SK-N-MC (cell line): ENCODE results near the gene MED29.
"Not testable (repeated sequence)": the region's sequence is repeated elsewhere in the genome, so short reads cannot be mapped to it uniquely, and the experiment has no call there.

ENCODE experiments used
- DNase-seq: peaks from one replicate; pipeline ENCODE4 v3.0.0-alpha.2; 2011; ENCODE audit warnings: low read depth, low spot score
- H3K27ac ChIP-seq: fragments of 200-600 bp; sonication (generic); 2 replicates; pipeline ENCODE4 v1.5.1; 2016; ENCODE audit warnings: mixed run types
- H3K36me3 ChIP-seq: fragments of 200-600 bp; sonication (generic); 2 replicates; pipeline ENCODE4 v1.6.1; 2017; ENCODE audit warnings: antibody characterized with exemption, low read length, mixed read lengths; ENCODE audit not compliant: insufficient read depth
- H3K4me3 ChIP-seq: fragments of 200-600 bp; sonication (generic); 2 replicates; pipeline ENCODE4 v1.5.1; 2016
- H3K9ac ChIP-seq: fragments of 200-600 bp; sonication (generic); 2 replicates; pipeline ENCODE4 v1.8.0; 2017; ENCODE audit warnings: mixed run types, mixed read lengths; ENCODE audit not compliant: insufficient read length
- H3K9me3 ChIP-seq: fragments of 200-600 bp; sonication (generic); 2 replicates; pipeline ENCODE4 v1.6.1; 2017; ENCODE audit warnings: low read depth, mild to moderate bottlenecking, antibody characterized with exemption, low read length, moderate library complexity, mixed read lengths
- EZH2 ChIP-seq: fragments of 200-600 bp; sonication (generic); IDR thresholded peaks from one replicate; pipeline ENCODE4 v1.6.1; 2017; ENCODE audit warnings: antibody characterized with exemption
- FOXP2 ChIP-seq: optimal IDR thresholded peaks from 2 replicates; pipeline ENCODE3; 2011; ENCODE audit warnings: mild to moderate bottlenecking, moderate library complexity; ENCODE audit not compliant: insufficient read depth; ENCODE audit errors: extremely low read length, control extremely low read depth
- POLR2AphosphoS5 ChIP-seq: IDR thresholded peaks from 2 replicates; pipeline ENCODE4 v1.6.1; 2012; ENCODE audit warnings: mild to moderate bottlenecking, low read depth, low read length, borderline replicate concordance

Gene MED29

DNA sequence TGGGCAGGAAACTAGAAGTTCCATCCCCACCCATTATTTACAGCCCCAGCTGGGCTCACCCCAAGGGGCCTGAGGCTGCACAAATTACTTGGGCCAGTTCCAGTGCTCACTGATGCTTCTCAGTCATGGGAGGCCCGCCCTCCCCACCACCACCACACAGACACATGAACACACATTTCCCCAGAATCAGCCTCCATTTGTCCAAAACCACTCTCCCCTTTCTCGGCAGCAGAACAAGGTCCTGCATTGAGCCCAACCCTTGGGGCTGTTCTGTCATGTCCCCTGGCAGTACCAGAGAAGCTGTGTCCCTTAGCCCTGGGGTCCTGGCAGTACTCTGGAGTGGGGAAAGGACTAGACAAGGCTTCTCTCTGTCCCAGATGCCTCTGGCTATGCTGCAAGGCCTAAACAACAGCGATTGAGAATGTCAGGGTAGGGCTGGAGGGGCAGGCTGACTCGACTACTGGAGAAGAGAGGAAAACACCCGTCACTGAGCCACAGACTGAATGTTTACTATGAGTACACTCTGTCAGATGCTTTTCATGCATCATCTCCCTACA lies 27.2 kb upstream of the MED29 start:
- TF ChIP-seq POLR2AphosphoS5 (no peak), FOXP2 (no peak), EZH2 (no peak)
- Histone ChIP-seq H3K27ac (peak overlapping the region; percentile 84), H3K9me3 (no peaks in the 10 kb centered on the region), H3K4me3 (no peak overlapping the region), H3K36me3 (peaks cover 43% of the 10 kb centered on the region), H3K9ac (no peak overlapping the region)
- DNase-seq = no peak

DNA sequence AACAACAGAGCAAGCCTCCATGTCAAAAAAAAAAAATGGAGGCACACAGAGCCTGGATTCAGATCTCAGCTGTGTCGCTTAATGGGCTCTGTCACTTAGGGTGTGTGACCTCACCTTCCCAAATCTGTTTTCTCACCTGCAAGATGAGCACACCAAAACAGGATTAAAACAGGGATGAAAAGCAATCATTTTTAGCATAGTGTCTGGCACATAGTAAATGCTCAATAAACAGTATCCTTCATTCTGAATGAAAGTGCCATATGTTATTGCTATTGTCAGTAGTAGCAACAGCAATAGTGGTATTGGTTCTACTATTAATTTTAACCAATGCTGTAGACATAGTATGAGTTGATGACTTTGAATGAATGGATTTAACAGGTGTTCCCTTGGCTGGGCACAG lies 25.6 kb upstream of the MED29 start:
- Histone ChIP-seq H3K4me3 (no peak overlapping the region), H3K9ac (no peak overlapping the region), H3K36me3 (peaks cover 46% of the 10 kb centered on the region), H3K27ac (no peak overlapping the region), H3K9me3 (no peaks in the 10 kb centered on the region)
- TF ChIP-seq POLR2AphosphoS5 (no peak), FOXP2 (no peak), EZH2 (no peak)
- no peak for DNase-seq

DNA sequence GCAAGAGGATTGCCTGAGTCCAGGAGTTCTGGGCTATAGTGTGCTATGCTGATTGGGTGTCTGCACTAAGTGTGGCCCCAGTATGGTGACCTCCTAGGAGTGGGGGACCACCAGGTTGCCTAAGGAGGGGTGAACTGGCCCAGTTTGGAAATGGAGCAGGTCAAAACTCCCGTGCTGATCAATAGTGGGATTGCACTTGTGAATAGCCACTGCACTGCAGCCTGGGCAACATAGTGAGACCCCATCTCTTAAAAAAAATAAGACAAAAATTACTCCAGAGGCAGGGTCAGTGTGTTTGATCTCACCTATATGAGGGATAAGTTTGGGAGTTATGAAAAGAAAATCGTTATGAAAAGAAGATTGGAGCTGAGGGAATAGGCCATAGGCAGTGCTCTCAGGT lies 22.0 kb upstream of the MED29 start:
- no peak for DNase-seq
- peaks cover 51% of the 10 kb centered on the region for H3K36me3 ChIP-seq
- no peak overlapping the region for H3K4me3 ChIP-seq
- no peak overlapping the region for H3K9ac ChIP-seq
- H3K9me3 ChIP-seq = no peaks in the 10 kb centered on the region
- no peak for TF ChIP-seq POLR2AphosphoS5
- TF ChIP-seq EZH2 = no peak
- no peak for TF ChIP-seq FOXP2
- H3K27ac ChIP-seq = no peak overlapping the region

DNA sequence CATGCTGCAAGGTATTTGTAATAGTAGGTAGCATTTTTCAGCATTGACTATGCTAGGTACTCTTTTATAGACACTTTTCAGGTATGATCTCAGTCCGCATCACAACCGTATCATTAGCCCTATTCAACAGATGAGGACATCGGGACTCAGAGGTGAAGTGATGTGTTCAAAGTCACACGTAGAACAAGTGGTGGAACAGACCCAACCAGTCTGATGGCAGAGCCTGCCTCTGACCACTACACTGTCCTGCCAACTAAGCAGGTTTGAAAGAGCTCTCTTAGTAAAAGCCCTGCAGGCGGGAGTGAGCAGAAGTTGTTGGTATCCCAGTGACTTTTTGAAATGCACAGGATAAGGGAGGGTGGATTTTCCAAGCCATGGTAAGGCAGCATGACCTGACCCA lies 20.4 kb upstream of the MED29 start:
- TF ChIP-seq POLR2AphosphoS5 (no peak), FOXP2 (no peak), EZH2 (no peak)
- no peak for DNase-seq
- no peak overlapping the region for H3K4me3 ChIP-seq
- no peaks in the 10 kb centered on the region for H3K9me3 ChIP-seq
- H3K27ac ChIP-seq = no peak overlapping the region
- no peak overlapping the region for H3K9ac ChIP-seq
- peaks cover 52% of the 10 kb centered on the region for H3K36me3 ChIP-seq

DNA sequence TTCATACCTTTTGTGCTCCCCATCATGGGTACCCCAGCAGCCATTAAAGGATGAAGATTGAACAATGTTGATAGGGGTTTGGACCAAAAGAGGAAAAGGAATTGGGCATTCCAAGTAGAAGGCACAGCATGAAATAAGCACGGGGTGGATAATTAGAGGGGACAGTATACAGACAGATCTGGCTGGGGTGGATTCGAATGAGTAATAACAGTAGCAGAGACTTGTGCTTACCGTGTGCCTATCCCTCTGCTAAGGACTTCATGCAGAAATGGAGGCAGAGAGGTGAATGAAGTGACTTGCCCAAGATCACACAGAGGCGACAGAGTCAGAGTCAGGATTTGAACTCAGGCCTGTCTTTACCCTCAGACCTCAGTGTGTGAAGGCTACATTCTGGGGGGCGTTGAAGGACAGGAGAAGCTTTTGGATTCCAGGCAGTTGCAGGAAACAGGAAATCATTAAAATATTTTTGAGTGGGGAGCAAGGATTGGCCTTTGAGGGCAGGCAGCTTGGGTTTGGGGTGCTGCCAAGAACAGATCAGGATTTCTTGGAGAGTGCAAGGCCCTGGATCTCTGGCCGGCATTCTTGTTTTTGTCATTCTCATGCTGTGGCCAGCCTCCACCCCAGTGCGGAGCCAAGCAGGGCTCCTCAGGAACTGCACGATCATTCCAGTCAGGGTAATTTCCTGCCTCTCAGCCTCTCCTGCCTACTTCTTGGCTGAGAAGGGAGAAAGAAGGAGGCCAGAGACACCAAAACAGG lies 19.0 kb upstream of the MED29 start:
- Histone ChIP-seq H3K9ac (no peak overlapping the region), H3K27ac (peak overlapping the region; percentile 19; the same call in 1 of the 2 replicates), H3K4me3 (no peak overlapping the region), H3K36me3 (peaks cover 60% of the 10 kb centered on the region), H3K9me3 (no peaks in the 10 kb centered on the region)
- TF ChIP-seq EZH2 (no peak), POLR2AphosphoS5 (no peak), FOXP2 (no peak)
- no peak for DNase-seq

DNA sequence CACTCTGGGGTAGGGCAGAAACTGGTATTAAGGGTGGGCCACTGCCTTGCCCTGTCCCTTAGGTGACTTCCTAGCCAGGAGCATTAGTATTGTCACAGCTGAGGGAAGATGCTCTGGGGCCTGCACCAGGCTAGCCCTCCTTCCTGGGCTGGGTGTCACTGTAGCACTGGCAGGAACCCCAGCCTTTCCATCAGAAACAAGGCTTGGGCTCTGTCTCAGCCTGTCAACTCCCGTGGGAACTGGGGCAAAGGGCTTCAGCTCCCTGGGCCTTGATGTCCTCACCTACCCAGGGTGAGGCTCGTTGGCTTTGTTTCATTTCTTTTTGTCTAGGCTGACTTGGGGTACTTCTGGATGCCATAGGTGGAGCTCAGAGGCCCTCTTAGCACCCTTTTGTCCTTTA lies 18.2 kb upstream of the MED29 start:
- Histone ChIP-seq H3K9me3 (no peaks in the 10 kb centered on the region), H3K9ac (no peak overlapping the region), H3K27ac (peak overlapping the region; percentile 19; the same call in 1 of the 2 replicates), H3K36me3 (peaks cover 67% of the 10 kb centered on the region), H3K4me3 (no peak overlapping the region)
- TF ChIP-seq POLR2AphosphoS5 (no peak), FOXP2 (no peak), EZH2 (no peak)
- no peak for DNase-seq

DNA sequence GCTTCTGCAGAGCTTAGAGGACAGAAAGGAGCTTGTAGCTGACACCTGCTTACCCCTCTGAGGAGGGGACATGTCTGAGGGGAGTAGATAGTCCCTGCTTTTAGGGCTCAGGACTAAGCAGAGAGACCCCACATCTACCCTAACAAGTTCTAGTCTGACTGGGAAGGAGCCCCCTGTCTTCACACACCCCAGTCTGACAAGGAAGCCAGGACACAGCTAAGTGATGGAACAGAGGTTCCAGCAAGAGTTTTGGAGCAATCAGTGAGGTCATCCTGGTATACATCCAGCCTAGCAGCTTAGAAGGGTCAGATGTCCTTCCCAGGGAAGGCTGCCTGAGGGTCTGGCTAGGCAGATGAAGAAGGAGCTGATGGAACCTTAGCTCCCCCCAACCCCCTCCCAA lies 15.2 kb upstream of the MED29 start:
- DNase-seq = no peak
- no peaks in the 10 kb centered on the region for H3K9me3 ChIP-seq
- no peak overlapping the region for H3K9ac ChIP-seq
- H3K36me3 ChIP-seq = peaks cover 72% of the 10 kb centered on the region; the same call in 1 of the 2 replicates
- no peak overlapping the region for H3K4me3 ChIP-seq
- TF ChIP-seq POLR2AphosphoS5 (no peak), FOXP2 (no peak), EZH2 (no peak)
- H3K27ac ChIP-seq = no peak overlapping the region

DNA sequence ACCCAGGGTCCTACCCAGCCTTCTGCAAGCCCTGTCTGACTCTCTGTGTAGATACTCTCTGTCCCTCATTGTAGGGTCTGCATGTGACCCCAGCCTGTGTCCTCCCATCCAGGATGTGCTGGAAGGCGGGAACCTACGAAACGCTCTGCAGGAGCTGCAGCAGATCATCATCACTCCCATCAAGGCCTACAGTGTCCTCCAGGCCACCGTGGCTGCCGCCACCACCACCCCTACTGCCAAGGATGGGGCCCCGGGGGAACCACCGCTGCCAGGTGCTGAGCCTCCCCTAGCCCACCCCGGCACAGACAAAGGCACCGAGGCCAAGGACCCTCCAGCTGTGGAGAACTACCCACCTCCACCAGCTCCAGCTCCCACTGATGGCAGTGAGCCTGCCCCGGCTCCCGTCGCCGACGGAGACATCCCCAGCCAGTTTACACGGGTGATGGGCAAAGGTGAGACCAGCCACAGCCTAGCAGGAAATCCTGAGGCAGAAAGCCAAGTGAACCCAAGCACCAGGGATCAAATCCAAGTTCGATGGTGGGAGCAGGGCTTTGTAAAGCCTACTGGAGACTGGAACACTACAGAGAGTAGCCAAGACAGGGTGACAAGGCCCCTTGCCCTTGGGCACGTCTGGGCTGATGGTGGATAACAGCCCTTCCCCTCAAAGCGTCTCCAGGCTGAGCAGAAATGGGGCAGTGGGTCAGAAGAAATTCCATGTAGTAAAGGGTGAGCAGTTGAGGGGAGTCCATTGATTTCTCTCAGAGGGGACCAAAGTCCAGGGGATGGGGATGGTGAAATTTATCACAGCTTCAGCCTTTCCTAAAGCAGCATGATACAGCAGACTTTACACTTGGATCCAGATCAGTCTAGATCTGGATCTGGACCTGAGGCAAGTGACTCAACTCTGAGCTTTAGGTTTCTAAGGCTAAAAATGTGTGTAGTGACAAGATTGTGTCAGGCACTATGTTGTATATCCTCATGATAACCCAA lies 13.5 kb upstream of the MED29 start:
- H3K9me3 ChIP-seq = no peaks in the 10 kb centered on the region
- peaks cover 80% of the 10 kb centered on the region; the same call in 1 of the 2 replicates for H3K36me3 ChIP-seq
- H3K9ac ChIP-seq = no peak overlapping the region
- no peak overlapping the region for H3K27ac ChIP-seq
- DNase-seq = no peak
- H3K4me3 ChIP-seq = no peak overlapping the region
- TF ChIP-seq POLR2AphosphoS5 (no peak), EZH2 (no peak), FOXP2 (no peak)

DNA sequence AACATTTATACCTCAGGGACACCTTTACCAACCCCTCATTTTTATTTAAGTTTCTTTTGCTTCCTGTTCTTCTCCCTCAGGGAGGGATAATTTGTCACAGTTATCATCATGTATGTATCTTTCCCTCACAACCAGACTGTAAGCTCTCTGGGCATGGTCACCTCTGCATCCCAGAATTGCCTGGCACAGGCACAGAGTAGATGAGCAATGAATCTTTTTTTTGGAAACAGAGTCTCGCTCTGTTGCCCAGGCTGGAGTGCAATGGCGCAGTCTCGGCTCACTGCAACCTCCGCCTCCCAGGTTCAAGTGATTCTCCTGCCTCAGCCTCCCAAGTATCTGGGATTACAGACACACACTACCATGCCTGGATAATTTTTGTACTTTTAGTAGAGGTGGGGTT lies 11.8 kb upstream of the MED29 start:
- peaks cover 86% of the 10 kb centered on the region; the same call in 1 of the 2 replicates for H3K36me3 ChIP-seq
- DNase-seq, H3K9me3 ChIP-seq, H3K4me3 ChIP-seq, H3K9ac ChIP-seq, H3K27ac ChIP-seq: not testable (repeated sequence)
